Mesothelial cell of epicardium (in vitro differentiated cells): Measurements from ENCODE around the gene DENND4B. TPM values are rescaled to one million over a fixed set of nuclear protein-coding genes. Genes with fewer than 3 reads are reported as not detected.

ENCODE experiments used
- DNase-seq, 2 experiments: peaks; one replicate each; pipeline ENCODE4 v3.0.0; 2021; ENCODE audit warnings: low spot score in 2 of 2; ENCODE audit not compliant: unreplicated experiment in 2 of 2
- H3K27ac Mint-ChIP-seq: 2 replicates; pipeline ENCODE4 v1.8.0; 2021; ENCODE audit warnings: mixed read lengths
- H3K27me3 Mint-ChIP-seq: 2 replicates; pipeline ENCODE4 v1.8.0; 2021; ENCODE audit warnings: low read depth, mixed read lengths
- H3K36me3 Mint-ChIP-seq: 2 replicates; pipeline ENCODE4 v1.8.0; 2021; ENCODE audit warnings: mixed read lengths
- H3K4me1 Mint-ChIP-seq: 2 replicates; pipeline ENCODE4 v1.8.0; 2021; ENCODE audit warnings: mixed read lengths
- H3K4me3 Mint-ChIP-seq: 2 replicates; pipeline ENCODE4 v1.8.0; 2021; ENCODE audit warnings: mild to moderate bottlenecking, moderate library complexity, mixed read lengths
- H3K9me3 Mint-ChIP-seq: 2 replicates; pipeline ENCODE4 v1.8.0; 2021; ENCODE audit warnings: mixed read lengths
- CTCF ChIP-seq: fragments of 200-600 bp; sonication (generic); IDR thresholded peaks from one replicate; pipeline ENCODE4 v1.5.0; 2021; ENCODE audit warnings: antibody characterized with exemption; ENCODE audit not compliant: unreplicated experiment
- microRNA-seq: library from miRNA; unstranded; fragments of <30 nt; microRNA quantifications from one replicate; pipeline ENCODE4 v1.2.0, GENCODE V29; 2021; ENCODE audit warnings: inconsistent platforms, mixed read lengths
- total RNA-seq: library from RNA; stranded (reverse); gene quantifications from 3 replicates; pipeline ENCODE4 v1.2.1, GENCODE V29; 2021

Gene DENND4B
- total RNA-seq, 1 donor from 2014 or later: 63.1 TPM

DNA sequence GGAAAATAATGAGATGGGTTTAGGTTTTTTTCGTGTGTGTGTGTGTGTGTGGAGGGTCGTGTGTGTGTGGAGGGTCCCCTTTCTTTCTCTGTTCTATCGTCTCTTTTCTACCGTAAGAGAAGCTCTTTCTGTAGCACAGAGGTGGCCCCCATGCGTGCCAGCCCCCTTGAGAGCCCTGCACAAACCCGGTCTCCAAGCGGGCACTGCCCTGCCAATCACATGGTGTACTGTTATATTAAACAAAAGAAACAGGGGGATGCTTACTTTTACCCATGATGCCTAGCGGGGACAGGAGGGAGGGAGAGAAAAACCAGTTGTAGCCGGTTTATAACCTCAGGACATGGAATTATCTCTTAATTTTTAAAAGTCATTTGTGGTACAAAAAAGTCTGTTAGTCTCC lies 64.8 kb downstream of the DENND4B start:
- Mint-ChIP-seq H3K27me3 (no peaks in the 10 kb centered on the region), H3K36me3 (peaks cover 5% of the 10 kb centered on the region), H3K27ac (no peak overlapping the region), H3K4me3 (no peak overlapping the region), H3K4me1 (peaks cover 4% of the 10 kb centered on the region), H3K9me3 (no peaks in the 10 kb centered on the region)
- DNase-seq: no peak
- TF ChIP-seq CTCF: no peak

DNA sequence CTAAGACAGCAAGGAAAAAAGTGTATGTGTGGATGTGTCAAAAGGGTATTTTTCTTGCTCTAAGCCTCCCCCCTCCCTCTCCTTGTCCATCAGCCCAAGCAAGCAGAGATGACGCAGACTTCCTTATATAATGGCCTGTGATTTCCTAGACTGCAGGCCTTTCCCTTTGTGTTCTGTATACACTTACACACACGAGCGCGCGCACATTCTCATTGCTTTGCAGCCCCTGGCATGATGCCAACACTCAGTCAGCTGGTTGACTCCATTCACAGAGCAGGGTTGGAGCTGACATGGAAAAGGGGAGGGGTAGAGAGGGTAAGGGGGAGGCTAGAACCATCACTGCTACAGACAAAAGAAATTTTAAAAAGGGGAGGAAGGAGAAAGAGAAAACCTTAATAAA lies 65.6 kb downstream of the DENND4B start:
- no peak overlapping the region for H3K4me3 Mint-ChIP-seq
- no peak for TF ChIP-seq CTCF
- H3K9me3 Mint-ChIP-seq: no peaks in the 10 kb centered on the region
- peaks cover 4% of the 10 kb centered on the region for H3K4me1 Mint-ChIP-seq
- peaks cover 5% of the 10 kb centered on the region for H3K36me3 Mint-ChIP-seq
- no peaks in the 10 kb centered on the region for H3K27me3 Mint-ChIP-seq
- no peak overlapping the region for H3K27ac Mint-ChIP-seq
- peak; percentile 88 to 93 for DNase-seq

GRCh38 chr1:153880024-153880423 lies 66.5 kb downstream of the DENND4B start:
- Mint-ChIP-seq H3K9me3 (no peaks in the 10 kb centered on the region), H3K27me3 (no peaks in the 10 kb centered on the region), H3K4me1 (peaks cover 4% of the 10 kb centered on the region), H3K27ac (peak overlapping the region; percentile 81), H3K4me3 (no peak overlapping the region), H3K36me3 (peaks cover 5% of the 10 kb centered on the region)
- no peak for DNase-seq
- TF ChIP-seq CTCF: no peak

Small RNA genes within 50 kb of the gene (microRNA-seq; reads per million reads assigned to microRNA genes)
- 1.5 reads per million for gene MIR6737

Other genes starting within 250 kb of the DENND4B start
- 117 to 120 TPM (median 117 TPM) in 3 replicates for gene INTS3, start 218.7 kb downstream of the DENND4B start, total RNA-seq
- 28.5 to 32.1 TPM (median 29.7 TPM) in 3 replicates for gene SLC27A3, start 171.3 kb downstream of the DENND4B start, total RNA-seq
- gene GATAD2B, start 23.7 kb downstream of the DENND4B start, total RNA-seq: 77.2 to 83.3 TPM (median 77.3 TPM) in 3 replicates
- 45.5 to 47.1 TPM (median 45.9 TPM) in 3 replicates for gene CRTC2, start 11.9 kb upstream of the DENND4B start, total RNA-seq
- 73.3 to 76.3 TPM (median 73.9 TPM) in 3 replicates for gene SLC39A1, start 16.8 kb upstream of the DENND4B start, total RNA-seq
- gene CREB3L4, start 21.2 kb upstream of the DENND4B start, total RNA-seq: 29.9 to 33.1 TPM (median 31.1 TPM) in 3 replicates
- gene JTB, start 31.0 kb upstream of the DENND4B start, total RNA-seq: 67.6 to 74.1 TPM (median 72.1 TPM) in 3 replicates
- 87.7 to 92.0 TPM (median 90.2 TPM) in 3 replicates for gene RAB13, start 39.6 kb upstream of the DENND4B start, total RNA-seq
- gene RPS27, start 44.0 kb upstream of the DENND4B start, total RNA-seq: 2,145 to 2,266 TPM (median 2,211 TPM) in 3 replicates
- gene NUP210L, start 208.4 kb upstream of the DENND4B start, total RNA-seq: 0.04 to 0.07 TPM (median 0.07 TPM) in 3 replicates
- 194 to 208 TPM (median 197 TPM) in 3 replicates for gene TPM3, start 245.4 kb upstream of the DENND4B start, total RNA-seq